Parathyroid adenoma (tissue), 2 donors: ENCODE measurements around the gene HTD2.

Experiments used
- H2AFZ ChIP-seq: fragments of 300-600 bp; sonication (generic); one replicate; pipeline ENCODE4 v1.7.0; 2017; ENCODE audit warnings: antibody characterized with exemption, mild to moderate bottlenecking
- H3K27ac ChIP-seq: fragments of 300-600 bp; sonication (generic); one replicate; pipeline ENCODE4 v1.7.0; 2017
- H3K27me3 ChIP-seq: fragments of 300-600 bp; sonication (generic); one replicate; pipeline ENCODE4 v1.7.0; 2017; ENCODE audit warnings: low read length; ENCODE audit not compliant: control insufficient read depth, insufficient read depth
- H3K36me3 ChIP-seq: fragments of 300-600 bp; sonication (generic); one replicate; pipeline ENCODE4 v1.7.0; 2017; ENCODE audit warnings: low read length; ENCODE audit not compliant: control insufficient read depth, insufficient read depth
- H3K4me1 ChIP-seq: fragments of 300-600 bp; sonication (generic); one replicate; pipeline ENCODE4 v1.7.0; 2017; ENCODE audit warnings: control low read depth
- H3K4me2 ChIP-seq: fragments of 300-600 bp; sonication (generic); one replicate; pipeline ENCODE4 v1.7.0; 2017; ENCODE audit warnings: low read length
- H3K4me3 ChIP-seq: fragments of 300-600 bp; sonication (generic); one replicate; pipeline ENCODE4 v1.7.0; 2017; ENCODE audit warnings: low read depth, low read length
- H3K79me2 ChIP-seq: fragments of 300-600 bp; sonication (generic); one replicate; pipeline ENCODE4 v1.7.0; 2017; ENCODE audit warnings: control low read depth
- H3K9ac ChIP-seq: fragments of 300-600 bp; sonication (generic); one replicate; pipeline ENCODE4 v1.7.0; 2017; ENCODE audit warnings: mild to moderate bottlenecking
- H3K9me3 ChIP-seq: fragments of 300-600 bp; sonication (generic); one replicate; pipeline ENCODE4 v1.7.0; 2017; ENCODE audit warnings: low read length; ENCODE audit not compliant: control insufficient read depth
- CTCF ChIP-seq: fragments of 300-600 bp; sonication (generic); IDR thresholded peaks from one replicate; pipeline ENCODE4 v1.7.0; 2017; ENCODE audit warnings: antibody characterized with exemption, mild to moderate bottlenecking
- donor health status: primary hyperparathyroidism.

The HTD2 gene

GRCh38 chr3:58291671-58292338 is 14.5 kb upstream of the HTD2 start:
- H3K79me2 ChIP-seq: no peaks in the 10 kb centered on the region
- no peak overlapping the region for H3K4me3 ChIP-seq
- no peak overlapping the region for H2AFZ ChIP-seq
- H3K9me3 ChIP-seq: no peaks in the 10 kb centered on the region
- H3K4me2 ChIP-seq: no peak overlapping the region
- H3K27me3 ChIP-seq: no peaks in the 10 kb centered on the region
- no peak for TF ChIP-seq CTCF
- no peaks in the 10 kb centered on the region for H3K4me1 ChIP-seq
- H3K36me3 ChIP-seq: no peaks in the 10 kb centered on the region
- no peak overlapping the region for H3K27ac ChIP-seq
- H3K9ac ChIP-seq: no peak overlapping the region

GRCh38 chr3:58292866-58293265 is 13.5 kb upstream of the HTD2 start:
- no peaks in the 10 kb centered on the region for H3K4me1 ChIP-seq
- H3K36me3 ChIP-seq: no peaks in the 10 kb centered on the region
- no peak overlapping the region for H2AFZ ChIP-seq
- no peaks in the 10 kb centered on the region for H3K9me3 ChIP-seq
- H3K4me3 ChIP-seq: no peak overlapping the region
- H3K27ac ChIP-seq: no peak overlapping the region
- no peaks in the 10 kb centered on the region for H3K27me3 ChIP-seq
- H3K79me2 ChIP-seq: no peaks in the 10 kb centered on the region
- no peak overlapping the region for H3K4me2 ChIP-seq
- no peak overlapping the region for H3K9ac ChIP-seq
- no peak for TF ChIP-seq CTCF

GRCh38 chr3:58293516-58293915 is 12.8 kb upstream of the HTD2 start:
- no peaks in the 10 kb centered on the region for H3K4me1 ChIP-seq

GRCh38 chr3:58296269-58296668 is 10.1 kb upstream of the HTD2 start:
- Histone ChIP-seq H3K4me3 (no peak overlapping the region), H3K9ac (no peak overlapping the region), H3K27me3 (no peaks in the 10 kb centered on the region), H3K9me3 (no peaks in the 10 kb centered on the region), H2AFZ (no peak overlapping the region), H3K79me2 (no peaks in the 10 kb centered on the region), H3K4me2 (no peak overlapping the region), H3K27ac (no peak overlapping the region), H3K36me3 (no peaks in the 10 kb centered on the region), H3K4me1 (peaks cover 5% of the 10 kb centered on the region)
- no peak for TF ChIP-seq CTCF

More at GRCh38 chr3:58293516-58293915, 12.8 kb upstream of the HTD2 start:
- Histone ChIP-seq H3K27ac (no peak overlapping the region), H3K9ac (no peak overlapping the region), H3K9me3 (no peaks in the 10 kb centered on the region), H2AFZ (no peak overlapping the region), H3K79me2 (no peaks in the 10 kb centered on the region), H3K36me3 (no peaks in the 10 kb centered on the region), H3K4me3 (no peak overlapping the region), H3K27me3 (no peaks in the 10 kb centered on the region), H3K4me2 (no peak overlapping the region)
- no peak for TF ChIP-seq CTCF

- H2AFZ ChIP-seq: no peak overlapping the region
- no peaks in the 10 kb centered on the region for H3K36me3 ChIP-seq
- H3K4me2 ChIP-seq: no peak overlapping the region
- H3K9me3 ChIP-seq: no peaks in the 10 kb centered on the region
- H3K9ac ChIP-seq: no peak overlapping the region
- no peak overlapping the region for H3K4me3 ChIP-seq
- no peaks in the 10 kb centered on the region for H3K27me3 ChIP-seq
- no peak overlapping the region for H3K27ac ChIP-seq
- peaks cover 5% of the 10 kb centered on the region for H3K4me1 ChIP-seq
- H3K79me2 ChIP-seq: no peaks in the 10 kb centered on the region
- no peak for TF ChIP-seq CTCF
Observed at GRCh38 chr3:58296843-58297242, 9.5 kb upstream of the HTD2 start.
